HG02678 (cell line): ENCODE data around the gene ORC1.
"Not testable (repeated sequence)": the region's sequence is repeated elsewhere in the genome, so short reads cannot be mapped to it uniquely, and the experiment has no call there.

Experiments used
- ATAC-seq: cut with Tn5 transposase; IDR thresholded peaks from one replicate; pipeline ENCODE4 v1.9.1; 2021; ENCODE audit warnings: mild to moderate bottlenecking, moderate library complexity; ENCODE audit not compliant: unreplicated experiment

ORC1 gene

GRCh38 chr1:52393174-52393573 is 11.0 kb downstream of the ORC1 start:
- ATAC-seq, result no peak

GRCh38 chr1:52386458-52386857 is 17.8 kb downstream of the ORC1 start:
- no peak for ATAC-seq

GRCh38 chr1:52385376-52385775 is 18.8 kb downstream of the ORC1 start:
- no peak for ATAC-seq

- not testable (repeated sequence) for ATAC-seq
Observed at GRCh38 chr1:52369851-52370250, 34.4 kb downstream of the ORC1 start.

GRCh38 chr1:52368383-52369172 is 35.6 kb downstream of the ORC1 start:
- no peak for ATAC-seq

GRCh38 chr1:52367272-52367671 is 37.0 kb downstream of the ORC1 start:
- ATAC-seq, result no peak

GRCh38 chr1:52366517-52366827 is 37.8 kb downstream of the ORC1 start:
- no peak for ATAC-seq

- ATAC-seq, result peak; percentile 91
Observed at GRCh38 chr1:52365746-52366516, 38.3 kb downstream of the ORC1 start, which contains the start of gene CC2D1B. CC2D1B (minus strand) TSS chr1:52366205; CDS start chr1:52364620, 1,585 bp downstream.

GRCh38 chr1:52365071-52365745 is 39.0 kb downstream of the ORC1 start:
- no peak for ATAC-seq

GRCh38 chr1:52364235-52364839 is 39.9 kb downstream of the ORC1 start:
- no peak for ATAC-seq

- ATAC-seq, result no peak
Observed at GRCh38 chr1:52360595-52360968, 43.6 kb downstream of the ORC1 start.

GRCh38 chr1:52359676-52360594 is 44.3 kb downstream of the ORC1 start:
- no peak for ATAC-seq

GRCh38 chr1:52358851-52359497 is 45.2 kb downstream of the ORC1 start:
- no peak for ATAC-seq

- ATAC-seq, result no peak
Observed at GRCh38 chr1:52357397-52357796, 46.8 kb downstream of the ORC1 start.

- ATAC-seq, result no peak
Observed at GRCh38 chr1:52356818-52357355, 47.3 kb downstream of the ORC1 start.

GRCh38 chr1:52355847-52356505 is 48.2 kb downstream of the ORC1 start:
- no peak for ATAC-seq

GRCh38 chr1:52355436-52355835 is 48.8 kb downstream of the ORC1 start:
- ATAC-seq, result no peak

- ATAC-seq, result no peak
Observed at GRCh38 chr1:52352690-52353089, 51.5 kb downstream of the ORC1 start.

- ATAC-seq, result no peak
Observed at GRCh38 chr1:52348704-52349300, 55.4 kb downstream of the ORC1 start.
